ENCODE results near the gene OTOS.

Gene OTOS

DNA sequence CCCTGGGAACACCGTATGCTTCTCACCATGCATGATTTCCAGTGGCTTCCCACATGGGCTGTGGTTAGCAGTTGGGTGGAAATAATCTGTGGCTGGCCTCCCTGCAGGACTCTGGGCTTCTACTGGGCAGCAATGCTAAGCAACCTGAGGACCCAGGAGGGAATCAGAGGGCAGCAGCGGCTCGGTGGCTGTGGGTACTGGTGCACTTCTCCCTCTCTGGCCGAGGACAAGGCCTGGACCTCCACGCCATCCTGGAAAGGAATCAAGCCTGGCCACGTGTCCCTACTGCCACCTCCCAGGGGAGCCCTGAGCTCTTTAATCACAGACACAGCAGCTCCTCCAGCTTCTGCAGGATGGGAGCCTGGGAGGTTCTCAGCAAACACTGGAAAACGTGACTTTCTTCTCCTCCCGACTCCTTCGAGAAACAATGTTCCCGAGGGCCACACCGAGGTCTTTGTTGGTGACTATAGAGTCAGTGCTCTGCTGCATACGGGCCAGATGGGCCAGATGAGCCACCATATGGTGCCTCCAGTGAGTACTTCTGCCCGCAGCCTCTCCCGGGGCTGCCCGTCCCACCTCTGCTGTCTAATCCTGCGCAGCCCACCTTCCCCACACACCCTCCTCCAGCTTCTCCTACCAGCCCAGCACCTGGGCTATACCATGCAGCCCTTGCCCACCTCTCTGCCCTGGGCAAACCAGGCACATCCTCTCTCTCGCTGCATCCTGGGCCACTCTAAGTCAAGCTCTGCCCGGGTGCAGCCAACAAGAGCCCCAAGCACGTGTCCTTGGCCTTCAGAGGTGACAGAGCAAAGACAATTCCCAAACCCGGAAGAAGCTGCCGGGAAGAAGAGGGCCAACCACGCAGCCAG is 42.8 kb upstream of the OTOS start:
- no peak overlapping the region for H3K4me3 ChIP-seq (ENCODE audit: low read depth, low read length)
- TF ChIP-seq, protein P1, sequence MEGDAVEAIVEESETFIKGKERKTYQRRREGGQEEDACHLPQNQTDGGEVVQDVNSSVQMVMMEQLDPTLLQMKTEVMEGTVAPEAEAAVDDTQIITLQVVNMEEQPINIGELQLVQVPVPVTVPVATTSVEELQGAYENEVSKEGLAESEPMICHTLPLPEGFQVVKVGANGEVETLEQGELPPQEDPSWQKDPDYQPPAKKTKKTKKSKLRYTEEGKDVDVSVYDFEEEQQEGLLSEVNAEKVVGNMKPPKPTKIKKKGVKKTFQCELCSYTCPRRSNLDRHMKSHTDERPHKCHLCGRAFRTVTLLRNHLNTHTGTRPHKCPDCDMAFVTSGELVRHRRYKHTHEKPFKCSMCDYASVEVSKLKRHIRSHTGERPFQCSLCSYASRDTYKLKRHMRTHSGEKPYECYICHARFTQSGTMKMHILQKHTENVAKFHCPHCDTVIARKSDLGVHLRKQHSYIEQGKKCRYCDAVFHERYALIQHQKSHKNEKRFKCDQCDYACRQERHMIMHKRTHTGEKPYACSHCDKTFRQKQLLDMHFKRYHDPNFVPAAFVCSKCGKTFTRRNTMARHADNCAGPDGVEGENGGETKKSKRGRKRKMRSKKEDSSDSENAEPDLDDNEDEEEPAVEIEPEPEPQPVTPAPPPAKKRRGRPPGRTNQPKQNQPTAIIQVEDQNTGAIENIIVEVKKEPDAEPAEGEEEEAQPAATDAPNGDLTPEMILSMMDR (IDR thresholded peaks at IDR 0.05; ENCODE audit: low read depth, low read length): no peak

DNA sequence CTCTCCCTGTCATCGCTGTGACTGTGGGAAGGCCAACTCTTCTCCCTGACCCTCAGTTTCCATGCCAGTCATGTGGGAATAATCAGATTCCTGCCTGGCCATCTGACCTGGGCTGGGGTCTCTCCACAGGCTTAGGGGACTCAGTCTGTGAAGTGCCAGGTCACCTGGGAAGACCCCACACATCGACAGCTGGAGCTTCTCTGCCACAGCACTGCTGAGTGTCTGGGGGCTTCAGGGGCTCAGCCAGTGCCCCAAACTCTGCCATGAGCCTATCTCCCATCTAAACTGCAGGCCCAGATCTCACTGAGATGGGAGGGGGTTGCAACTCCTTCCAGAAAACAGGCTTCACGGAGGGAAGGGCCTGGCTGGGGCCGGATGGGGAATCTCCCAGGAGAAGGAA is 42.0 kb upstream of the OTOS start:
- TF ChIP-seq, protein P1 (IDR thresholded peaks at IDR 0.05; ENCODE audit: low read depth, low read length): no peak
- H3K4me3 ChIP-seq (ENCODE audit: low read depth, low read length): no peak overlapping the region

DNA sequence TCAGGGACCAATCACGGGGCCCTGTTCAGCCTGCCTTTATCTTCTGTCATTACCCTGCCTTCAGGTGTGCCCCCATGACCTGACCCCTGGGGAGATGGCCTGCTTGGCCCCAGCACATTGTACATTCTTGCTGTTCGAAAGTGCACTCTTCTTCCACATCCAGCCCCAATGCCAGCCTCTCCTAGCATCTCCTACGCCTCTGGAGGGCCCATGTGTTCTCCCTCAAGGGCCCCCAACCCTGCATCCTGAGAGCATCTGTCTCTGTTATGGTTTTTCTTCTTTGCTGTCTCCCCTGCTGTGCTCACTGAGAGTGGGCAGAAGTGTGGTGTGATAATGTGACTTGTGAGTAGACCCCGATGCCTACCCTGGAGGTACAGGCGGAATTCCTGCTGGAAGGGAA is 41.5 kb upstream of the OTOS start:
- no peak overlapping the region for H3K4me3 ChIP-seq (ENCODE audit: low read depth, low read length)
- TF ChIP-seq, protein P1 (IDR thresholded peaks at IDR 0.05; ENCODE audit: low read depth, low read length): no peak

DNA sequence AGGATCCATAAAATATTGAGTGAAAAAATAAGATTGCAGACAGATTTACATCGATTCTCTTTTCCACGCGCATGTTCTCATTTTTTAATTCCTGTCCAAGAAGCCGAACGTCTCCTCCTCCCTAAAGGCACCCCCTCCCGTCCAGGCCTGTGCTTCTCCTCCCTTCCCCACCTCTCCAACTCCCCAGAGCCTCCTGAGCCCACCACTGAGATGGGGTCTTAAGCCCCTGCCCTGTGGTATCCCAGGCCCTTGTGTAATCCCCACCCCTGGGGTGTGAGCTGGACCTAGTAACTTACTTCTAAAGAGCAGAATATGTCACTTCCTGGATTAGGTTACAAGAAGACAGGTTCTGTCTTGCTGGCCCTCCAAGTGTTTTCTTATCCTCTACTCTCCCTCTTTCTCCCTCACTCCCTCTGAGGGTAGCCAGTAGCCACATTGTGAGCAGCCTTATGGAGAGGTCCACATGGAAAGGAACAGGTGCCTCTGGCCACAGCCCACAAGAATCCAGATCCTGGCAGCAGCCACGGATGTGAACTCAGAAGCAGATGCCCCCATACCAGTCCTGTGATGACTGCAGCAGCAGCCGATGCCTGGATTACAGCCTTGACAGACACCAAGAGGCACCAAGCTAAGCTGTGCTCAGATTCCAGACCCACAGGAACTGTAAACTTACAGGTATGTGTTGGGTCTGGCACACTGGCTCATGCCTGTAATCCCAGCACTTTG is 39.6 kb upstream of the OTOS start:
- no peak overlapping the region for H3K4me3 ChIP-seq (ENCODE audit: low read depth, low read length)
- TF ChIP-seq, protein P1 (IDR thresholded peaks at IDR 0.05; ENCODE audit: low read depth, low read length): no peak

DNA sequence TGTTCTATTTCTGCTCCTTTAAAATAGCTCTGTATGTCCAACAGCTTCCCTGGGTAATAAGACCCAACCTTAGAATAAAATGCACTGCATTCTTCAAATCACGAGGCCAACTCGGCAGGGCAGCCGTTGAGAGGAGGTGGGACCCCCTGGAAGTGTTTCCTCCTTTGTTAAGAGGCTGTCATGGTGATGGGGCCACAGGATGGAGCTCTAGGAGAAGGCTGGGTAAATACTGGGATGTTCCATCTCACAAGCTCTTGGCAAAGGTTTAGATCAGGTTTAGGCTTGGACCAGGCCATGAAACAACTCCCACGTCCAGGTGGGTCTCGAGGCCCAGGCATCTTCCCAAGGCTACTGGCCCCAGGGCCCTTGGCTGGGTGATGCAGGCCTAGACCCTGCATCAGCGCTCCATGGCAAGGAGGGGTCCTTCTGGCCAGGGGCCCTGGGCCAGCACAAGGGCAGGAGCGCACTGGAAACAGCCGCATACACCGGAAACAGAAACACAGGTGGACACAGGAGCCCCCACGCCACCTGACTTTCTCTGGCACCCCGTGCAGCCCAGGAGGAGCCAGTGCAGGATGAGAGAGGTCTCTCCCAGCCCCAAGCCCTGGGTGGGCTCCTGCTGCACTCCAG is 38.8 kb upstream of the OTOS start:
- no peak overlapping the region for H3K4me3 ChIP-seq (ENCODE audit: low read depth, low read length)
- TF ChIP-seq, protein P1 (IDR thresholded peaks at IDR 0.05; ENCODE audit: low read depth, low read length): no peak

DNA sequence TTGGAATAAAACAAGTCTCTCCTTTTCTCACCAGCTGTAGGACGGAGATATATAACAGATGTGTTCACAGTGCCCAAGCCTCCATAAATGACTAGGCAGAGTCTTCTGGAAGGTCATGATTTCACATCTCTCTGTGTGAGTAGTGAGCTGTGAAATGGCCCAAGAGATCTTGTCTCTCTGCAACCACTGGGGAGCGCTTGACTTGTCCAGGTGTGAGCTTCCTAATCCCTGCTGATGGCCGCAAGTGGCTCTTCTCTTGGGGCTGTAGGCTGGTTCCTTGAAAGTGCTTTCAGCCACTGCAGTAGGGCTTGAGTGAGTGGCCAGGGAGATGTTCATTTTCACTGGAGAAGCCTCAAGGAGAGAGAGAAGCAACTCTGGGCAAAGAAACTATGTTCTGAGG is 38.1 kb upstream of the OTOS start:
- H3K4me3 ChIP-seq (ENCODE audit: low read depth, low read length): no peak overlapping the region
- TF ChIP-seq, protein P1 (IDR thresholded peaks at IDR 0.05; ENCODE audit: low read depth, low read length): no peak

Data from WI38 (cell line).